ENCODE measurements around the gene HOXD9.

The HOXD9 gene

GRCh38 chr2:176099159-176099727 is 23.3 kb upstream of the HOXD9 start:
- no peak for DNase-seq

GRCh38 chr2:176099728-176100546 is 22.6 kb upstream of the HOXD9 start, which contains the start of gene HOXD12:
HOXD12 (plus strand) TSS chr2:176099795; CDS start chr2:176099802, 7 bp downstream.
- DNase-seq = no peak

- no peak for DNase-seq
Measured at GRCh38 chr2:176100547-176101140, 21.9 kb upstream of the HOXD9 start.

- DNase-seq = no peak
Measured at GRCh38 chr2:176101216-176101830, 21.2 kb upstream of the HOXD9 start.

GRCh38 chr2:176101842-176102241 is 20.7 kb upstream of the HOXD9 start:
- no peak for DNase-seq

- no peak for DNase-seq
Measured at GRCh38 chr2:176102309-176102866, 20.1 kb upstream of the HOXD9 start.

GRCh38 chr2:176103194-176103593 is 19.3 kb upstream of the HOXD9 start:
- DNase-seq = no peak

GRCh38 chr2:176103742-176104315 is 18.7 kb upstream of the HOXD9 start:
- DNase-seq = no peak

- no peak for DNase-seq
Measured at GRCh38 chr2:176104316-176105077, 18.0 kb upstream of the HOXD9 start.

- no peak for DNase-seq
Measured at GRCh38 chr2:176105078-176105729, 17.3 kb upstream of the HOXD9 start.

- no peak for DNase-seq
Measured at GRCh38 chr2:176105730-176106580, 16.6 kb upstream of the HOXD9 start.

- no peak for DNase-seq
Measured at GRCh38 chr2:176106581-176107539, 15.7 kb upstream of the HOXD9 start, which contains the start of gene HOXD11. HOXD11 (plus strand) TSS chr2:176107280; CDS start chr2:176107356, 76 bp downstream.

- no peak for DNase-seq
Measured at GRCh38 chr2:176107731-176108181, 14.8 kb upstream of the HOXD9 start.

GRCh38 chr2:176109192-176109901 is 13.2 kb upstream of the HOXD9 start:
- no peak for DNase-seq

- no peak for DNase-seq
Measured at GRCh38 chr2:176109946-176110345, 12.6 kb upstream of the HOXD9 start.

- DNase-seq = no peak
Measured at GRCh38 chr2:176110415-176111308, 11.9 kb upstream of the HOXD9 start.

- DNase-seq = peak in 1 of 2 donors; percentile 32
Measured at GRCh38 chr2:176111309-176111663, 11.2 kb upstream of the HOXD9 start.
